ENCODE measurements around the gene SNRPA.
A peak's percentile ranks its signal among the peaks of the same experiment; 100 is the strongest.
"Not testable (repeated sequence)": the region's sequence is repeated elsewhere in the genome, so short reads cannot be mapped to it uniquely, and the experiment has no call there.

The SNRPA gene

DNA sequence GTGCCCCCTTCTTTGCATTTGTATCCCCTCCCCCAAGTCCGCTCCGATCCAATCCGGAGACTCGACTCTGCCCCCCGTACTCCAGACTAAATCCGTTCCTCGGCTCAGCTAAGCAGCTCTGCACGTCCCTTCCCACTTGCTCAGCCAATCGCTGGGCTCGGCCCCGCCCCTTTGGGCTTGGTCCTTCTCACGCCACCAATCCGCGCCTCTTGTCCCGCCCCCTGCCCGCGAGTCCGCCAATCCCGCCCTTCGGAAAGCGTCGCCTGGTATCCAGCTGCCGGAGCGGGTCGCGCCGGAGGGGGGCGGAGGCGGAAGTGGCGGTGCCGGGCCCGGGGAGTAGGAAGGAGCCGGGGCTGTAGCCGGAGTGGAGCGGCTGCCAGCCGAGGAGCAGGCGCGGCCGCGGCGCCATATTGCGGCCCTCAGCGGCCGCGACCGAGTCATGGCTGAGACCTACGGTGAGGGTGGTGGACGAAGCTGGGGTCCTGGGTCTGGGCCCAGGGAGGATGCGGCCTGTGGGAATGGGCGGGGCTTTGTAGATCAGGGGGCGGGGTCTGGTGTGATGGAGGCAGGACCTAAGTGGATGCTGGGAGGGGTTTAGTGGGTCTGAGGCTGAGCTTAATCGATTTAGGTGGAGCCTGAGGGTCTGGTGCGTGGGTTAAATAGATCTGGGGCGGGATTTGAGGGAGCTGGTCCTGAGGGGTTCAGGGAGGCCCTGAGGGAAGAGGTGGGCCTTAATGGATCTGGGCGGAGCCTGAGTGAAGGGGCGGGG is 27.1 kb downstream of the SNRPA start, which contains the start of gene RAB4B:
TSS of gene RAB4B (plus strand) at position 311 of the 769 bp plus-strand sequence. CDS start at position 440, 129 bp downstream.
- peak; percentile 100 for DNase-seq (ENCODE audit: low spot score)

DNA sequence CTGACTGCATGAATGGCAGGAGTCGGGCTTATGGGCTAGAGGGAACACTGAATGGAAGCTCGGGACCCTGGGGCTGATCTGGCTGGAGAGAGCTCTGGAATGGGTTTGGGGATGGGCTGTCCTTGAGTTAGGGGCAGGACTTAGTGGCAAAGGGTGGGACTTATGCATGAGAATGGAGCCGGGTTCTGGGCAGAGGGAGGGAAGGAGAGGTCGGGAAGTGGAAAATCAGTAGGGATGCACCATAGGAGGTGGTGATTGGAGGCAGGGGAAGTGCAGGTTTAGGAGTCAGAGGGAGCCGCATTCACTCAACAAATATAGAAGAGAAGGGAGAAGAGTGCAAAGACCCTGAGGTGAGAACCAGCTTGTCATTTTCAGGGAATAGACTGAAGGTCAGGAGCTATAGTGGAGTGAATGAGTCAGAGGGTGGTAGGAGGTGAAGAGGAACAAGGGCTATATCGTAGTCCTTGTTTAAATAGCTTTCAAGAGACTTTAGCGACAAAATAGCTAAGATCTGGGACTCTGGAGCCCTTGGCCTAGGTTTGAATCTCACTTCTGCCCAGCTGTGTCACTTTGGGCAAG is 27.8 kb downstream of the SNRPA start:
- no peak for DNase-seq (ENCODE audit: low spot score)

DNA sequence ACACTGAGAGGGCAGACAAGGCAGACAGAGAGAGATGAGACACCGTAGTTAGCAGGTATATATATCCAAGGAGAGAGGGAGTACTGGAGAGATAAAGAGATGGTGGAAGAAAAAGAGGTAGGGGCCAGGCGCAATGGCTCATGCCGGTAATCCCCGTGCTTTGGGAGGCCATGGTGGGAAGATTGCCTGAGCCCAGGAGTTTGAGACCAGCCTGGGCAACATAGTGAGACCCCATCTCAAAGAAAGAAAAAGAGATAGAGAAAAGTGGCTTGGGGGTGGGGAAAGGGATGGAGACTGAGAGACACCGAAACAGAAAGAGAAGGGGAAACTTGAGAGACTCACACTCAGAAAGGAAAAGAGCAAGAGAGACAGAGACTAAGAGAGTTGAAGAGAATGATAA is 29.6 kb downstream of the SNRPA start:
- no peak for DNase-seq (ENCODE audit: low spot score)

DNA sequence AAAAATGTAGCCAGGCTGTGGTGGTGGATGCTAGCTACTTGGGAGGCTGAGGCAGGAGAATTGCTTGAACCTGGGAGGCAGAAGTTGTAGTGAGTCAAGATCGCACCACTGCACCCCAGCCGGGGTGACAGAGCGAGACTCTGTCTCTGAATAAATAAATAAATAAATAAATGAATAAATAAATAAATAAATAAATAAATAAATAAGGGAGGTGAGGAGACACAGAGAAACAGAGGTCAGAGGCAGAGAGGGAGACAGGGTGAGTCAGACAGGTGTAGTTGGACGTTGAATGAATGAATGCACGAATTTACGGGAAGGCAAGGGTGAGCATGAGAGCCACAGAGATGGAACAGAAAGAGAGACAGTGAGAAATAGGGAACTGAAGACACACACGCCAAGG is 30.1 kb downstream of the SNRPA start:
- DNase-seq (ENCODE audit: low spot score): no peak

DNA sequence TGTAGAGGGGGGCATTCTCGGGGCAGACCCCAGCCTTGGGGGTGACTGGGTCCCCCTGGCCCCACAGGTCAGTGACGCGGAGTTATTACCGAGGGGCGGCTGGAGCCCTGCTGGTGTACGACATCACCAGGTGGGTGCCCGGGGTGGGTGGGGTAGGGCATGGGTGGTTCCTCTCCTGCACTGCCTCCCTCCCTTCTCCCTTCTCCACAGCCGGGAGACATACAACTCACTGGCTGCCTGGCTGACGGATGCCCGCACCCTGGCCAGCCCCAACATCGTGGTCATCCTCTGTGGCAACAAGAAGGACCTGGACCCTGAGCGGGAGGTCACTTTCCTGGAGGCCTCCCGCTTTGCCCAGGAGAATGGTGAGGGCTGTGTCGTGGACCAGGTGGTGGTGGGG is 32.7 kb downstream of the SNRPA start:
- DNase-seq (ENCODE audit: low spot score): no peak

DNA sequence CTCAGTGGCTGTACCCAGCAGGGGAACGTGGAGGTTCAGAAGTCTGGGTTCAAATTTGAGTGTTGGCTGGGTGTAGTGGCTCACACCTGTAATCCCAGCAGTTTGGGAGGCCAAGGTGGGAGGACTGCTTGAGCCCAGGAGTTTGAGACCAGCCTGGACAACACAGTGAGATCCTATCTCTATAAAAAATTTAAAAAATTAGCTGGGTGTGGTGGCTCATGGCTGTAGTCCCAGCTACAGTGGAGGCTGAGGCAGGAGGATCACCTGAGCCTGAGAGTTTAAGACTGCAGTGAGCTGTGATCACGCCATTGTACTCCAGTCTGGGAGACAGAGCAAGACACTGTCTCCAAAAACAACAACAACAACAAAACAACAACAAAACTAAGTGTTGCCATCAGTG is 33.1 kb downstream of the SNRPA start:
- not testable (repeated sequence) for DNase-seq (ENCODE audit: low spot score)

DNA sequence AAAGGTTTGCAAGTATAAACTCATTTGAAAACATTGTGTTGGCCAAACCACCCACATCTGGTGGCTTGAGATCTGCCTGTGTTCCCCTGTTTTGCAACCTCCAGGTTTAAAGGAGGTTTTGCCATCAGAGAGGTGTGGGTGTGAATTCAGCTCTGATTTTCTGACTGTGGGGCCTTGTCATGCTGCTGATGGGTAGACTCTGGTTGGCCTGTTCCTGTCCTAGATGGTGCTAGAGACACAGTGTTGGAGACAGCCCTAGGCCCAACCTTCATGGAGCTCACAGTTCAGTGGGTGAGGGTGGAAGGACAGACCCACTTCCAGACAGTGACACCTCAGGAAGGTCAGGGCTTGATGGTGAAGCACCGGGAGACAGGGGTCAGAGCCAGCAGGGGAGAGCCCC is 34.5 kb downstream of the SNRPA start:
- DNase-seq (ENCODE audit: low spot score): no peak

DNA sequence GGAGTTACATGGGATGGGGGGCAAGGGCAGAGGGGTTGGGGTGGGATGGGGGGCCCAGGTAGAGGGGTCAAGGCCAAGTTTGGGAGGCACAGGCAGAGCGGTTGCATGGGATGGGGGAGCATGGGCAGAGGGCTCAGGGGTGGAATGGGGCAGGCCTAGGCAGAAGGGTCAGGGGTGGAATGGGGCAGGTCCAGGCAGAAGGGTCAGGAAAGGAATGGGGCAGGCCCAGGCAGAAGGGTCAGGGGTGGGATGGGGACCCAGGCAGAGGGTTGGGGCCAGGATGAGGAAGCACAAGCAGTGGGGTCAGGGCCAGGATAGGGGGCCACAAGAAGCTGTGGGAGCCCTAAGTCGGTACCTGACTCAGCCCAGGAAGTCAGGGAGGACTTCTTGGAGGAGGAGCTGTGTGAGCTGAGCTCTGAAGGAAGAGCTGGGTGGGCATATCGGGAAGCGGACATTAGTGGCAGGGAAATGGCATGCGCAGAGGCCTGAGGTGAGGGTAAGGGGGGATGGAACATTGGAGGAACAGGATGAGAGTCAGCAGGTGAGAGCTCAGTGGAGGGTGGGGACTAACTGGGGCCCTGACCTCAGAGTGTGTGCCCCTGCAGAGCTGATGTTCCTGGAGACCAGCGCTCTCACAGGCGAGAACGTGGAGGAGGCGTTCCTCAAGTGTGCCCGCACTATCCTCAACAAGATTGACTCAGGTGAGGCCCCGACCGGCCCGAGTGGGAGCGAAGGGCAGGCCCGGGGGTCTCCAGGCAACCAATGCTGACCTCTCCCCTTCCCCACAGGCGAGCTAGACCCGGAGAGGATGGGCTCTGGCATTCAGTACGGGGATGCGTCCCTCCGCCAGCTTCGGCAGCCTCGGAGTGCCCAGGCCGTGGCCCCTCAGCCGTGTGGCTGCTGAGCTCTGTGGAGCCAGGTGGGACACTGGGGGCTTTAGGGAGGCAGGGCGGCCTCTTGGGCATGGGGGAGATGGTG is 35.3 kb downstream of the SNRPA start:
- no peak for DNase-seq (ENCODE audit: low spot score)

DNA sequence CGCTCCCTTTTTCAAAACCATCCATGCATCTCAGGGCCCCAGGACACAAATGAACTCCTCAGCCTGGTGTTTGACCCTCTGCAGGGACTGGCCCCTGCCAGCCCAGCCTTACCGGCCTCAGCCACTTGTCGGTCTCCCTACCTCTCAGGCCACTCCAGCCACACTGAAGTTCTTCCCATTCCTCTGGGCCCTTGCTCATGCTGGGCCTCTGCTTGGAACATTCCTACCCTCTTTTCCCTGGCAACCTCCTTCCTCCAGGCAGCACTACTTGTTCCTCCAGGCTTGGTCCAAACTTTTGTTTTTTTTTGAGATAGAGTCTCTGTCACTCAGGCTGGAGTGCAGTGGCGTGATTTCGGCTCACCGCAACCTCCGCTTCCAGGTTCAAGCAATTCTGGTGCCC is 40.3 kb downstream of the SNRPA start:
- no peak for DNase-seq (ENCODE audit: low spot score)

DNA sequence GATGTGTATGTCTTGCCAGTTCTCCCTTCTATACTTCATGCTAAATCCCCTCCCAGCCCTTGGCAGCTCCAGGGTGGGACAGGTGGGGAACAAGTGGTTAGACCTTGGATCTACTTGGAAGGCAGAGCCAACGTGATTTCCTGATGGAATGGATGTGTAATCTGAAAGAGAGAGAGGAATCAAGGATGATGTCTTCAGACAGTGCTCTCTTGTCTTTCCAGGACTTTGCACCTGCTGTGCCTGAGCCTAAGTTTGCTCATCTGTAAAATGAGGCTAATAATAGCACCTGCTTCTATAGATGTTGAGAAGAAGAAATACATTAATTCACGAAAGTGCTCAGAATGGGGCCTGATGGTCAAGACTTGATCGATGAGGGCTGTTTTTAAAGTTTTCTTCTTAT is 41.0 kb downstream of the SNRPA start:
- DNase-seq (ENCODE audit: low spot score): no peak

DNA sequence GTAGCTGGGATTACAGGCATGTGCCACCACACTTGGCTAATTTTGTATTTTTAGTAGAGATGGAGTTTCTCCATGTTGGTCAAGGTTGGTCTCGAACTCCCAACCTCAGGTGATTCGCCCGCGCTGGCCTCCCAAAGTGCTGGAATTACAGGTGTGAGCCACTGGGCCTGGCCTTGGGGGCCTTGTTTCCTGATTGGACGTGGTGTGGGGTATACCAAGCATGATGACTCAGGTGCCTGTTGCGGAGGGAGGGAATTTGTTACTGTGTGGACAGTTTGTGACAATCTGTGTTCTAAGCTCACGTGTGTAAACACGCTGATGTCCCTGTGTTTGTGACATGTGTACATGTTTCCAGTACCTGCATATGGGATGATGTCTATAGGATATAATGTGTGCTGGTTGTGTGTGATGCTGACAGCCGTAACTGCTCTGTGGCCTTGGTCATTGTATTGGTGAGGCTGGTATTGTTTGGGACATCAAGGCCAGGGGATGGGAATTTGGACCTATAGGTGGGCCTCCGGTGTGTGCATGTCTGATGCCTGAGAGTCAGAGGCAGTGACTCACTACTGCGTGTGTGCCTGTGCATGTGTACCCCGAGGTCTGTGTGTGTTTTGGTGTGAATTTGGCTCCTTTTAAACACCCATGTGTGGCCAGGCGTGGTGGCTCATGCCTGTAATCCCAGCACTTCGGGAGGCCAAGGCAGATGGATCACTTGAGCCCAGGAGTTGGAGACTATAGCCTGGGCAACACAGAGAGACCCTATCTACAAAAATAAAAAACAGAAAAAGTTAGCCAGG is 46.4 kb downstream of the SNRPA start:
- DNase-seq (ENCODE audit: low spot score): no peak

DNA sequence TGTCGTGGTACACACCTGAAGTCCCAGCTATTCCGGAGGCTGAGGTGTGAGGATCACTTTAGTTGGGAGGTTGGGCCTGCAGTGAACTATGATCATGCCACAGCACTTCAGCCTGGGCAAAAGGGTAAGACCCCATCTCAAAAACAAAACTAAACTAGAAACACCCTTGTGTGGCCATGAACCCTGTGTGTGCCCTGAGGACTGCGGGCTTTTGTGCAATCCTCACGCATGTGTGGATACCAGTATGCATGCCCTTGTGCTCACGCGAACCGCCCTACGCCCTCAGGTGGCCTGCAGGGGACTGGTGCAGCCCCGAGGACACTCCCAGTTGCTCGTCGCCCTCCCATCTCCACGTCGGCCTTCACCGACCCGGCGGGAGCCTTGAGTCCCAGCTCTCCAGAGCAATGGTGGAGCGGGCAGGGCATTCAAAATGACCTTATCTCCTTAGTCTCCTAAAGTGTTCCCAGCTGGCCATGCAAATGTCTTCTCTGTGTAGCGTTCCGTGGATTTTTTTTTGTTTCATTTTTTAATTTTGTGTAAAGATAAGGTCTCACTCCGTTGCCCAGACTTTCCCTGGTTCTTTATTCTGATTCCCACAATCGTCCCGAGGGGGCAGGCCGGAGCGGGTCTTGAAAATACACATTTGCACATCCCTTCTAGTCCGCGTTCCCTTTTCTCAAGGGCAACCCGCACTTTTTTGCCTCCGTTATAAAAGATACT is 47.1 kb downstream of the SNRPA start:
- no peak for DNase-seq (ENCODE audit: low spot score)

DNA sequence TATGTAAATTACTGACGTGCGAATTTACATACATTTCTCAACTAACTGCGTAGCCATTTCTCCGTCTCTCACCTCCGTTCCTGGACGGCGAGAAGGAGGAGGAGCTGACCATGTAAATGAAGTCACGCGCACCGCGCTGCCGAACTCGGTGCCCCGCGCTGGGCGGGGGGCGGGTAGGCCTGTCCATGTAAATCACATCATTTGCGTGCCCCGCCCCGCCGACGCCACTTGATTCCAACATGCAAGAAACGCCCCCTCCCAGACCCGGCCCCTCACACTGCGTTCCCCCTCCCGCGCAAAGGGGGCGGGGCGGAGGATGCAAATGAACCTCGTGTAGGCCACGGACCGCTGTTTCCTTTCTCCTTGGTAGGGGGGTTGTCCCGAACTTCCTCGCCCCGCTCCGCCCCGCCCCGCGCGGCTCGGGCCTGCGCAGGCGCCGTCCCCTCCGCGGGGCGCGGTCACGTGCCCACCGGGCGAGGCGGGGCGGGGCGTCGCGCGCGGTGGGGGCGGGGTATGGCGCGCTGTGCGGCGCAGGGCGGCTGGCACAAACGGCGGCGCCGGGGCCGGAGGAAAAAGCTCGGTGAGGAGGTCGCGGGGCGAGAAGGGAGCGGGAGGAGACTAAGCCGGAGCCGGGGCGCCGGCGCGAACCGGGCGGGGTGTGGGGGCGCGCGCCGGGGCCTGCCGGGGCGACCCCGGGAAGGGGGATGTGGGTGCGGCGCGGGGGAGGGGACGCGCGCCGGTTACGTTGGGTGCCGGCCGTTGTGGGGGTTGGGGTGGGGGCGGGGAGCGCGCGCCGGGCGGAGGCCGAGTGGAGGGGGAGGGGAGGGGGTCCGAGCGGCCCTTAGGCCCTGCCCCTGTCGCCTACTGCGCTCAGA is 47.9 kb downstream of the SNRPA start, which contains the start of gene EGLN2:
TSS of gene EGLN2 (plus strand) at position 509 of the 875 bp plus-strand sequence. CDS start 1,382 bp downstream, outside the sequence.
- peak; percentile 100 for DNase-seq (ENCODE audit: low spot score)

DNA sequence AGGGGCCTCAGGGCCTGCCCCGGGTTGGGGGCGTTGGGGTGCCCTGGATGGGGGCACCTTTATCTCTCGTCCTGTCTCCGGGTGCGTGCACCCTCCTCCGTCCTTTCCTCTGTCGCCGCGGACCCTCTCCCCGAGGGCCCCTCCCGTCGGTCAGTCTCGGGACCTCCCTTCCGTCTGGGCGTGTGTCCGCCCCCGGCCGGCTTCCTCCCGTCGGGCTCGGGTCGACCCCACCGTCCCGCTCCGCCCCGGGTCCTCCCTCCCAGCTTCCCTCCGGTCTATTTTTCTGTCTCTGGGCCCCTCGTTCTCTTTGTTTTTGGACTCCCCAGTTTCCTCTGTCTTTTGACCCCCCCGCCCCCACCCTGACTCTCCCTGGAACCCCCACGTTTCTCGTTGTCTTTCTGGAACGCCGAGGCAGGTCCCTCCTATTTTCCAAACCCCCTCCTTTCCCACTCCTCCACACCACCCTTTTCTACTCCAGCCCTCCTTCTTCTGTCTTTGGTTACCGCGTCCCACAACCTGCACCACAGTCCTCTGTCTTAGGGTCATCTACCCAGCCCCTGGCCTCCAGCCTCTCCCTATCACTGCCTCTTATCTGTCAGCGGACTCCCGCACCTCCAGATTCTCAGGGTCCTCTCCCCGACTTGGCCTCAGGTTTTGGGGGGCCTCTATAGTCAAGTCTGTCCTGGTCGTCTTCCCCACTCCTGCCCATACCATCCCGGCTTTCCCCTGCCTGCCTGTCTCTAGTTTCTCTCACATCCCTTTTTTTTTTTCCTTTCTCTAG is 48.7 kb downstream of the SNRPA start:
- no peak for DNase-seq (ENCODE audit: low spot score)

DNA sequence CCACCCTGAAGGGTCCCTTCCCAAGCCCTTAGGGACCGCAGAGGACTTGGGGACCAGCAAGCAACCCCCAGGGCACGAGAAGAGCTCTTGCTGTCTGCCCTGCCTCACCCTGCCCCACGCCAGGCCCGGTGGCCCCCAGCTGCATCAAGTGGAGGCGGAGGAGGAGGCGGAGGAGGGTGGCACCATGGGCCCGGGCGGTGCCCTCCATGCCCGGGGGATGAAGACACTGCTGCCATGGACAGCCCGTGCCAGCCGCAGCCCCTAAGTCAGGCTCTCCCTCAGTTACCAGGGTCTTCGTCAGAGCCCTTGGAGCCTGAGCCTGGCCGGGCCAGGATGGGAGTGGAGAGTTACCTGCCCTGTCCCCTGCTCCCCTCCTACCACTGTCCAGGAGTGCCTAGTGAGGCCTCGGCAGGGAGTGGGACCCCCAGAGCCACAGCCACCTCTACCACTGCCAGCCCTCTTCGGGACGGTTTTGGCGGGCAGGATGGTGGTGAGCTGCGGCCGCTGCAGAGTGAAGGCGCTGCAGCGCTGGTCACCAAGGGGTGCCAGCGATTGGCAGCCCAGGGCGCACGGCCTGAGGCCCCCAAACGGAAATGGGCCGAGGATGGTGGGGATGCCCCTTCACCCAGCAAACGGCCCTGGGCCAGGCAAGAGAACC is 49.5 kb downstream of the SNRPA start:
- DNase-seq (ENCODE audit: low spot score): no peak

DNA sequence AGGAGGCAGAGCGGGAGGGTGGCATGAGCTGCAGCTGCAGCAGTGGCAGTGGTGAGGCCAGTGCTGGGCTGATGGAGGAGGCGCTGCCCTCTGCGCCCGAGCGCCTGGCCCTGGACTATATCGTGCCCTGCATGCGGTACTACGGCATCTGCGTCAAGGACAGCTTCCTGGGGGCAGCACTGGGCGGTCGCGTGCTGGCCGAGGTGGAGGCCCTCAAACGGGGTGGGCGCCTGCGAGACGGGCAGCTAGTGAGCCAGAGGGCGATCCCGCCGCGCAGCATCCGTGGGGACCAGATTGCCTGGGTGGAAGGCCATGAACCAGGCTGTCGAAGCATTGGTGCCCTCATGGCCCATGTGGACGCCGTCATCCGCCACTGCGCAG is 50.0 kb downstream of the SNRPA start:
- DNase-seq (ENCODE audit: low spot score): no peak

DNA sequence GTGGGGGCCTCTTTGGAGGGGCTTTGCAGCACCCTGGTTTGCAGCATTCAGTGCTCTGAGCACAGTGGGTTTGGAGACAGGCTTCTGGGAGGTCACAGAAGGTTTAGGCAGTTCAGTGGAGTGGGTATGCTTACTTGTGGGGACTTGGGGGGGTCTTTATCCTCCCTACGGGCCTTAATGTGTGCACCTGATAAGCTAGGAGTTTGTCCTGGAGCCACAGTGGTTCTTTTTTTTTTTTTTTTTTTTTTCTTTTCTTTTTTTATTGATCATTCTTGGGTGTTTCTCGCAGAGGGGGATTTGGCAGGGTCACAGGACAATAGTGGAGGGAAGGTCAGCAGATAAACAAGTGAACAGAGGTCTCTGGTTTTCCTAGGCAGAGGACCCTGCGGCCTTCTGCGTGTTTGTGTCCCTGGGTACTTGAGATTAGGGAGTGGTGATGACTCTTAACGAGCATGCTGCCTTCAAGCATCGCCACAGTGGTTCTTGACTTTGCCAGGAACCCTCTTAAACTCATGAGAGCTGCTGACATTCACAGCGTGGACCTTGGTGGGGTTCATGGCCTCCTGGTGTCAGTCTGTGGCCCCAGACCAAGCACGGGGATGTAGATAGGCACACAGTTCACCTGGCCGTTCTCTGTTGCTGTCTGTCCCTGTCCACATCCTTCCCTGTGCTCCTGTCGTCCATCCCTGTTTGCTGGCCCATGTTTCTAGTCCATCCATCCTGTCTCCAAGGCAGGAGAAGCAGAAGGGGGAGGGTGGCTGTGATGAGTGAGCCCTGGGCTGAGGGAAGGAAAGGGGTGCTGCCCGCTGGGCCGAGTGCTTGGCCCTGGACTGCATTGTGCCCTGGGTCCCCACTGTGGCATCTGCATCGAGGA is 50.7 kb downstream of the SNRPA start:
- no peak for DNase-seq (ENCODE audit: low spot score)
